GM12878 (cell line): Measurements from ENCODE around the gene RASSF4. TPM values are rescaled to one million over a fixed set of nuclear protein-coding genes. Genes with fewer than 3 reads are reported as not detected.

Experiments used
- EED ChIP-seq: sonication (generic); IDR thresholded peaks from 2 replicates; pipeline ENCODE4 v1.6.1; 2016; ENCODE audit warnings: antibody characterized with exemption, low read depth
- EGR1 ChIP-seq, 2 experiments: IDR thresholded peaks; 1 replicate in 1 of 2; 2 replicates in 1 of 2; pipeline ENCODE4 v1.6.1; 2011 to 2012; ENCODE audit warnings: low read depth in 2 of 2, low read length in 2 of 2, borderline replicate concordance in 1 of 2, mild to moderate bottlenecking in 1 of 2, moderate library complexity in 1 of 2
- HCFC1 ChIP-seq: fragments of 150-350 bp; IDR thresholded peaks from 2 replicates; pipeline ENCODE4 v1.6.1; 2014; ENCODE audit warnings: low read length
- HDAC6 ChIP-seq: fragments of 200-600 bp; sonication (generic); IDR thresholded peaks from one replicate; pipeline ENCODE4 v1.8.0; 2017; ENCODE audit warnings: antibody characterized with exemption; ENCODE audit not compliant: unreplicated experiment
- MTA2 ChIP-seq: fragments of 450-650 bp; IDR thresholded peaks from 2 replicates; pipeline ENCODE4 v1.6.1; 2016; ENCODE audit warnings: low read depth, mild to moderate bottlenecking, moderate library complexity
- MYB ChIP-seq: fragments of 150-350 bp; IDR thresholded peaks from 2 replicates; pipeline ENCODE4 v1.6.1; 2014; ENCODE audit warnings: mild to moderate bottlenecking, low read depth, low read length, borderline replicate concordance
- NFXL1 ChIP-seq: fragments of 450-650 bp; IDR thresholded peaks from 2 replicates; pipeline ENCODE4 v1.6.1; 2017; ENCODE audit warnings: antibody characterized with exemption, mild to moderate bottlenecking, borderline replicate concordance
- PKNOX1 ChIP-seq: fragments of 450-650 bp; IDR thresholded peaks from 2 replicates; pipeline ENCODE4 v1.6.1; 2016; ENCODE audit warnings: mild to moderate bottlenecking
- ZBTB11 ChIP-seq: fragments of 450-650 bp; formaldehyde crosslinking; IDR thresholded peaks from 2 replicates; pipeline ENCODE4 v1.5.0; 2022; ENCODE audit warnings: mild to moderate bottlenecking, missing genetic modification characterization
- ZZZ3 ChIP-seq: IDR thresholded peaks from 2 replicates; pipeline ENCODE4 v1.6.1; 2011; ENCODE audit warnings: low read depth; ENCODE audit not compliant: control insufficient read depth, insufficient read length
- polyA plus RNA-seq, 11 experiments: library from polyadenylated mRNA; depleted of rRNA in 4 of 11; unstranded in 6 of 11; stranded (reverse) in 5 of 11; fragments of >200 nt; fragmentation: Nextera tagmentation in 4 of 11; fragmentation: Illumina TruSeq in 1 of 11; extraction: Ambion mirVana in 4 of 11; extraction: Trizol in 1 of 11; gene quantifications; 1 replicate in 1 of 11; 2 replicates in 10 of 11; pipeline versions ENCODE4 v1.2.1 to v1.2.3, GENCODE V29; 2011 to 2016; ENCODE audit warnings: inconsistent platforms in 2 of 11, missing spikeins in 2 of 11, low read depth in 1 of 11
- total RNA-seq, 4 experiments: library from RNA; depleted of rRNA in 3 of 4; stranded (reverse); fragments of >200 nt in 3 of 4; fragmentation: Illumina TruSeq in 1 of 4; extraction: Trizol in 1 of 4; gene quantifications; 2 replicates each; pipeline versions ENCODE4 v1.2.1 to v1.2.3, GENCODE V29; 2013 to 2021

Gene RASSF4
- total and polyA plus RNA-seq, 10 of the 15 experiments (the other 5 are each of a cell fraction or from before 2014, with no cell fraction given), result 3.7 to 71.1 (median 16.8) TPM

DNA sequence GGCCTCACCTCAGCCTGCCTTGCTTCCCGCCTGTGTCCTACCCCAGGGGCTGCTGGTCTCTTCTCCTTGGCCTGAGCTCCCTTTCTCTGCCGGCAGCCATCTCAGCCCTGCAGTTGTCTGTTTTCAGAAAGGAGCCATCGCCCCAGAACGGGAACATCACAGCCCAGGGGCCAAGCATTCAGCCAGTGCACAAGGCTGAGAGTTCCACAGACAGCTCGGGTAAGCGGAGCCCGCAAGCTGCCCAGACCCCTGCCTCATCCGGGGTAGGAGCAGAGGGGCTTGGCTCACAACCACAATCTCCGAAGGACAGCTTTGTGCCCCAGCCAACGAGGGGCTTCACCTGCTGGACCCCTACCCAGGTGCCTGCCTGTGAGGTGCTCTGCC lies 24.3 kb downstream of the RASSF4 start (continued):
- TF ChIP-seq PKNOX1 (no peak), NFXL1 (no peak), EGR1 (IDR thresholded peaks at IDR 0.05; ENCODE audit: borderline replicate concordance in 1 of 2, low read depth in 2 of 2, low read length in 2 of 2) (no peak), EED (no peak), HDAC6 (no peak), ZBTB11 (CRISPR knock-in tag) (no peak), MYB (no peak), HCFC1 (no peak), MTA2 (no peak), ZZZ3 (no peak)
- TF ChIP-seq, all 136 proteins: peak for 0
